Testis (tissue), 3 donors: Measurements from ENCODE around the gene NUP50. TPM values are rescaled to one million over a fixed set of nuclear protein-coding genes. Genes with fewer than 3 reads are reported as not detected.

ENCODE experiments used
- DNase-seq: peaks from one replicate; pipeline ENCODE4 v3.0.0-alpha.2; 2019
- H3K27ac ChIP-seq, 2 donors: fragments of 200-600 bp; sonication (generic); one replicate each; pipeline ENCODE4 v1.5.1; 2019
- H3K27me3 ChIP-seq: fragments of 200-600 bp; sonication (generic); one replicate; pipeline ENCODE4 v1.5.1; 2019
- H3K36me3 ChIP-seq: fragments of 200-600 bp; sonication (generic); one replicate; pipeline ENCODE4 v1.5.1; 2017; ENCODE audit warnings: low read depth; ENCODE audit errors: missing control alignments
- H3K4me1 ChIP-seq: fragments of 200-600 bp; sonication (generic); one replicate; pipeline ENCODE4 v1.5.1; 2019
- H3K4me3 ChIP-seq, 2 donors: fragments of 200-600 bp; sonication (generic); one replicate each; pipeline ENCODE4 v1.5.1; 2017 to 2019
- H3K9me3 ChIP-seq: fragments of 200-600 bp; sonication (generic); one replicate; pipeline ENCODE4 v1.5.1; 2017
- CTCF ChIP-seq, 3 experiments: fragments of 450-650 bp in 2 of 3; fragments of 200-600 bp in 1 of 3; sonication (generic) in 1 of 3; IDR thresholded peaks; one replicate each; pipeline ENCODE4 v1.5.1; 2016 to 2019; ENCODE audit warnings: antibody characterized with exemption in 3 of 3, mild to moderate bottlenecking in 2 of 3, moderate library complexity in 1 of 3
- POLR2A ChIP-seq: fragments of 450-650 bp; IDR thresholded peaks from one replicate; pipeline ENCODE4 v1.6.1; 2017; ENCODE audit warnings: antibody characterized with exemption, mild to moderate bottlenecking, moderate library complexity
- WGBS, 2 donors: methylation state at CpG; one replicate each; pipeline ENCODE4 v1.1.5; 2018; 5-methylcytosine and 5-hydroxymethylcytosine counted together
- intact Hi-C: fragments of 100-400 bp; cut with DNase I; formaldehyde crosslinking; loops from one replicate; pipeline ENCODE4 v1.15.1; 2023; ENCODE audit warnings: low total_unique reads
- polyA plus RNA-seq: library from polyadenylated mRNA; stranded (reverse); fragments of 350-450 nt; fragmentation: Illumina TruSeq; extraction: RNeasy Lipid Tissue Mini Kit (QIAGEN cat#74804); gene quantifications from one replicate; pipeline ENCODE4 v1.2.3, GENCODE V29; 2014; ENCODE audit warnings: low read depth, low replicate concordance; ENCODE audit not compliant: insufficient read depth
- total RNA-seq, 2 donors: library from RNA; depleted of rRNA; stranded (reverse); fragments of >200 nt; gene quantifications; one replicate each; pipeline ENCODE4 v1.2.3, GENCODE V29; 2016

Gene NUP50
- total and polyA plus RNA-seq, 3 donors from 2014 or later = 66.2 to 120 (median 119) TPM

GRCh38 chr22:45202333-45203149 is 38.8 kb downstream of the NUP50 start:
- DNase-seq = peak; percentile 77
- WGBS, 2 donors = 69 to 87% methylated on average over 15 to 36 of the region's 36 CpGs

GRCh38 chr22:45203150-45203951 is 39.6 kb downstream of the NUP50 start:
- Histone ChIP-seq H3K4me1 (peaks cover 26% of the 10 kb centered on the region), H3K9me3 (no peaks in the 10 kb centered on the region), H3K36me3 (no peaks in the 10 kb centered on the region), H3K4me3 (no peak overlapping the region), H3K27me3 (no peaks in the 10 kb centered on the region), H3K27ac (peak overlapping the region in 1 of 2 donors; percentile 19)
- no peak for DNase-seq
- intact Hi-C loops = no loop called here
- no peak for TF ChIP-seq CTCF (IDR thresholded peaks at IDR 0.05)
- TF ChIP-seq POLR2A = no peak
- 95% methylated on average over 25 to 38 of the region's 40 CpGs for WGBS, 2 donors

More at GRCh38 chr22:45202333-45203149, 38.8 kb downstream of the NUP50 start:
- Histone ChIP-seq H3K36me3 (no peaks in the 10 kb centered on the region), H3K9me3 (no peaks in the 10 kb centered on the region), H3K27me3 (no peaks in the 10 kb centered on the region), H3K4me1 (peaks cover 28% of the 10 kb centered on the region), H3K27ac (peak overlapping the region; percentile 50 to 59), H3K4me3 (no peak overlapping the region)
- TF ChIP-seq POLR2A (no peak), CTCF (IDR thresholded peaks at IDR 0.05) (no peak)
- intact Hi-C loops = no loop called here

- Histone ChIP-seq H3K4me3 (no peak overlapping the region), H3K4me1 (peaks cover 18% of the 10 kb centered on the region), H3K9me3 (no peaks in the 10 kb centered on the region), H3K27ac (peak overlapping the region in 1 of 2 donors; percentile 19), H3K36me3 (no peaks in the 10 kb centered on the region), H3K27me3 (no peaks in the 10 kb centered on the region)
- intact Hi-C loops = no loop called here
- WGBS, 2 donors = 59 to 80% methylated on average over 3 to 13 of the region's 13 CpGs
- TF ChIP-seq CTCF (IDR thresholded peaks at IDR 0.05) = no peak
- TF ChIP-seq POLR2A = no peak
- DNase-seq = no peak
Observed at GRCh38 chr22:45204241-45204640, 40.5 kb downstream of the NUP50 start.

GRCh38 chr22:45204819-45205218 is 41.1 kb downstream of the NUP50 start:
- Histone ChIP-seq H3K27me3 (no peaks in the 10 kb centered on the region), H3K27ac (peak overlapping the region in 1 of 2 donors; percentile 24), H3K36me3 (no peaks in the 10 kb centered on the region), H3K9me3 (no peaks in the 10 kb centered on the region), H3K4me3 (no peak overlapping the region), H3K4me1 (peaks cover 18% of the 10 kb centered on the region)
- 71 to 88% methylated on average over 14 of the region's 14 CpGs for WGBS, 2 donors
- intact Hi-C loops = no loop called here
- TF ChIP-seq CTCF (IDR thresholded peaks at IDR 0.05) (no peak), POLR2A (no peak)
- no peak for DNase-seq
